ENCODE results near the gene SPRR2A. TPM values are rescaled to one million over a fixed set of nuclear protein-coding genes. Genes with fewer than 3 reads are reported as not detected.
"Not testable (repeated sequence)": the region's sequence is repeated elsewhere in the genome, so short reads cannot be mapped to it uniquely, and the experiment has no call there.

Gene SPRR2A
- total RNA-seq, 1 donor from 2014 or later: 1.3 TPM

- H3K36me3 ChIP-seq (ENCODE audit: control insufficient read depth, insufficient read depth, low read length); DNase-seq (ENCODE audit: low read depth); H3K27me3 ChIP-seq (ENCODE audit: control insufficient read depth, insufficient read depth, low read length); H3K4me3 ChIP-seq (ENCODE audit: low read depth, low read length); FAIRE-seq: not testable (repeated sequence)
Observed at GRCh38 chr1:153011235-153011758, 46.0 kb downstream of the SPRR2A start.

Other genes with a start within 250 kb of the SPRR2A start
- not detected in 2 replicates for gene LCE1B, start 245.5 kb downstream of the SPRR2A start, total RNA-seq
- gene LCE1A, start 230.0 kb downstream of the SPRR2A start, total RNA-seq: not detected in 2 replicates
- not detected in 2 replicates for gene LCE6A, start 214.7 kb downstream of the SPRR2A start, total RNA-seq
- not detected in 2 replicates for gene LCE7A, start 197.5 kb downstream of the SPRR2A start, total RNA-seq
- gene SMCP, start 179.2 kb downstream of the SPRR2A start, total RNA-seq: not detected in 2 replicates
- gene IVL, start 149.0 kb downstream of the SPRR2A start, total RNA-seq: 1.6 and 14.6 TPM in 2 replicates
- not detected in 2 replicates for gene SPRR5, start 110.3 kb downstream of the SPRR2A start, total RNA-seq
- not detected in 2 replicates for gene SPRR4, start 86.9 kb downstream of the SPRR2A start, total RNA-seq
- gene SPRR1A, start 73.4 kb downstream of the SPRR2A start, total RNA-seq: 41.2 TPM in 1 of 2 replicates, not detected in the other
- 136 and 342 TPM in 2 replicates for gene SPRR3, start 55.8 kb downstream of the SPRR2A start, total RNA-seq
- 11.8 and 91.5 TPM in 2 replicates for gene SPRR1B, start 26.3 kb downstream of the SPRR2A start, total RNA-seq
- 2.4 and 15.6 TPM in 2 replicates for gene SPRR2D, start 16.4 kb downstream of the SPRR2A start, total RNA-seq
- not detected in 2 replicates for gene SPRR2B, start 14.1 kb upstream of the SPRR2A start, total RNA-seq
- gene SPRR2E, start 37.0 kb upstream of the SPRR2A start, total RNA-seq: 0.26 and 3.7 TPM in 2 replicates
- gene SPRR2F, start 56.0 kb upstream of the SPRR2A start, total RNA-seq: not detected in 2 replicates
- gene SPRR2G, start 93.4 kb upstream of the SPRR2A start, total RNA-seq: not detected in 2 replicates
- not detected in 2 replicates for gene LELP1, start 145.9 kb upstream of the SPRR2A start, total RNA-seq
- gene PRR9, start 160.1 kb upstream of the SPRR2A start, total RNA-seq: not detected in 2 replicates
- not detected in 2 replicates for gene LORICRIN, start 202.2 kb upstream of the SPRR2A start, total RNA-seq

All from bronchial epithelial cell (primary cell).